Measurements from ENCODE around the gene CFAP46. TPM values are rescaled to one million over a fixed set of nuclear protein-coding genes. Genes with fewer than 3 reads are reported as not detected.
"Not testable (repeated sequence)": the region's sequence is repeated elsewhere in the genome, so short reads cannot be mapped to it uniquely, and the experiment has no call there.

Gene CFAP46
- total RNA-seq, 4 donors from 2014 or later = not detected

GRCh38 chr10:132904814-132905649 lies 37.3 kb downstream of the CFAP46 start:
- no peak overlapping the region for H3K4me3 ChIP-seq
- no peaks in the 10 kb centered on the region for H3K27me3 ChIP-seq
- no peaks in the 10 kb centered on the region for H3K9me3 ChIP-seq
- H3K36me3 ChIP-seq = no peaks in the 10 kb centered on the region
- DNase-seq = peak in 1 of 3 donors; percentile 17
- H3K4me1 ChIP-seq = no peaks in the 10 kb centered on the region
- H3K27ac ChIP-seq = no peak overlapping the region
- TF ChIP-seq POLR2A (IDR thresholded peaks at IDR 0.05) = no peak
- TF ChIP-seq, protein P1, sequence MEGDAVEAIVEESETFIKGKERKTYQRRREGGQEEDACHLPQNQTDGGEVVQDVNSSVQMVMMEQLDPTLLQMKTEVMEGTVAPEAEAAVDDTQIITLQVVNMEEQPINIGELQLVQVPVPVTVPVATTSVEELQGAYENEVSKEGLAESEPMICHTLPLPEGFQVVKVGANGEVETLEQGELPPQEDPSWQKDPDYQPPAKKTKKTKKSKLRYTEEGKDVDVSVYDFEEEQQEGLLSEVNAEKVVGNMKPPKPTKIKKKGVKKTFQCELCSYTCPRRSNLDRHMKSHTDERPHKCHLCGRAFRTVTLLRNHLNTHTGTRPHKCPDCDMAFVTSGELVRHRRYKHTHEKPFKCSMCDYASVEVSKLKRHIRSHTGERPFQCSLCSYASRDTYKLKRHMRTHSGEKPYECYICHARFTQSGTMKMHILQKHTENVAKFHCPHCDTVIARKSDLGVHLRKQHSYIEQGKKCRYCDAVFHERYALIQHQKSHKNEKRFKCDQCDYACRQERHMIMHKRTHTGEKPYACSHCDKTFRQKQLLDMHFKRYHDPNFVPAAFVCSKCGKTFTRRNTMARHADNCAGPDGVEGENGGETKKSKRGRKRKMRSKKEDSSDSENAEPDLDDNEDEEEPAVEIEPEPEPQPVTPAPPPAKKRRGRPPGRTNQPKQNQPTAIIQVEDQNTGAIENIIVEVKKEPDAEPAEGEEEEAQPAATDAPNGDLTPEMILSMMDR (IDR thresholded peaks at IDR 0.05) = no peak

DNA sequence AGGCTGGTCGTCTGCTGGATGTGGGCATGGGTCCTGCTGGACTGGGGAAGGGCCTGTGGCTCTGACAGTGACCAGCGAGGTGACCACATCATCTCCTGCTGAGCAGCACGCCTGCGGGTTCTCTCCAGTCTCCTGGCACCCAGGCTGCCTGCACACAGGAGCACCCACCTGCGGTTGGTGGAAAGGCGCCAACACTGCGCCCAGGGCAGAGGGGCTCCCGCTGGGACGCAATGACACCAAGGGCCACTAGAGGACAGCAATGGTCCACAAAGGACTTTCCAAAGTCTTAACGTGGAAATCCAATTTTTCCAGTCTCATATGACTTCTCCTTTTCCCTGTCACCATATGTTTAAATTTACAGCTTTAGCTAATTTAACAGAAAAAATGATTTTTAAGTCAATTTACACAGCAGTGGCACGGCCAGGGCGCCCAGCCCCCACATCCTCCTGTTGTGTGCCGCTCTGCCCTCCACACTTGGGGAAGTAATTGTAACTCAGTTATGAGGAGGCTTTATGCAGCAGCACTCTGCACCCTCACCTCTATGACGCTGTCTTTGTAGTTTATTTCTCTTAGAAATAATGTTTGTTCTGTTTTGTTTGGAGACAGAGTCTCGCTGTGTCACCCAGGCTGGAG lies 38.1 kb downstream of the CFAP46 start:
- H3K36me3 ChIP-seq = no peaks in the 10 kb centered on the region
- peak in 1 of 3 donors; percentile 46 for DNase-seq
- no peaks in the 10 kb centered on the region for H3K4me1 ChIP-seq
- TF ChIP-seq, protein P1 (IDR thresholded peaks at IDR 0.05) = peak in 5 of 6 experiments; percentile 12 to 57 (median 51)
- no peak for TF ChIP-seq POLR2A (IDR thresholded peaks at IDR 0.05)
- H3K9me3 ChIP-seq = no peaks in the 10 kb centered on the region
- no peak overlapping the region for H3K27ac ChIP-seq
- no peaks in the 10 kb centered on the region for H3K27me3 ChIP-seq
- no peak overlapping the region for H3K4me3 ChIP-seq

GRCh38 chr10:132902656-132903575 lies 39.5 kb downstream of the CFAP46 start:
- H3K4me1 ChIP-seq, H3K4me3 ChIP-seq, H3K27ac ChIP-seq, H3K36me3 ChIP-seq, H3K27me3 ChIP-seq, H3K9me3 ChIP-seq: not testable (repeated sequence)
- peak in 1 of 3 donors; percentile 29 for DNase-seq

DNA sequence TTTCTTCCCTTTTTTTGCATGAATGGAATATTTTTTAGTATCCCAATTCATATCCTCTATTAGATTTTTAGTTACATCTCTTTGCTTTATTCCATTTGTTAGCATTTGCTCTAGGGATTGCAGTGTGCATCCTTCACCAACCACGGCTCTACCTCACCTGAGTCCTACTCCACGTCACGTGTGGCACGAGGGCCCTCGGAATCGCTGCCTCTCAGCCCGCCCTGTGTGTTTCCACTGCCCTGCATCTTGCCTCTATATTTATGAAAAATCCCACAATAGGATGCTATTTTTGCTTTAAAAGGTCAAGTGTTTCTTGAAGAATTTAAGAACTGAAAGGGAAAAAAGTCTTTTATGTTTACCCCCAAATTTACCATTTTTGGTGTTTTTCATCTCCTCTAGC lies 41.0 kb downstream of the CFAP46 start:
- H3K27me3 ChIP-seq = no peaks in the 10 kb centered on the region
- no peak for TF ChIP-seq POLR2A (IDR thresholded peaks at IDR 0.05)
- TF ChIP-seq, protein P1 (IDR thresholded peaks at IDR 0.05) = no peak
- DNase-seq = peak in 1 of 3 donors; percentile 31
- H3K36me3 ChIP-seq = no peaks in the 10 kb centered on the region
- no peak overlapping the region for H3K4me3 ChIP-seq
- no peaks in the 10 kb centered on the region for H3K9me3 ChIP-seq
- H3K4me1 ChIP-seq = no peaks in the 10 kb centered on the region
- no peak overlapping the region for H3K27ac ChIP-seq

GRCh38 chr10:132900211-132900756 lies 42.1 kb downstream of the CFAP46 start:
- no peaks in the 10 kb centered on the region for H3K4me1 ChIP-seq
- H3K9me3 ChIP-seq = no peaks in the 10 kb centered on the region
- TF ChIP-seq POLR2A (IDR thresholded peaks at IDR 0.05) = no peak
- TF ChIP-seq, protein P1 (IDR thresholded peaks at IDR 0.05) = no peak
- no peak overlapping the region for H3K27ac ChIP-seq
- DNase-seq = peak in 1 of 3 donors; percentile 30
- H3K36me3 ChIP-seq = no peaks in the 10 kb centered on the region
- H3K4me3 ChIP-seq = no peak overlapping the region
- H3K27me3 ChIP-seq = no peaks in the 10 kb centered on the region

Data from Peyer's patch (tissue), 4 donors.